HL-60 (cell line): ENCODE measurements around the gene ATP11A.
A peak's percentile ranks its signal among the peaks of the same experiment; 100 is the strongest.

ENCODE experiments used
- DNase-seq, 2 experiments: peaks; one replicate each; pipeline ENCODE4 v3.0.0-alpha.2; 2010 to 2020; ENCODE audit warnings: low read depth in 1 of 2, low spot score in 1 of 2
- H3K27ac ChIP-seq: fragments of 250-450 bp; sonication (Bioruptor Pico); replicated peaks from 2 replicates; pipeline ENCODE4 v1.5.1; 2020; ENCODE audit warnings: mild to moderate bottlenecking, moderate library complexity
- H3K27me3 ChIP-seq: fragments of 250-450 bp; sonication (Bioruptor Pico); 2 replicates; pipeline ENCODE4 v1.5.1; 2021; ENCODE audit warnings: mild to moderate bottlenecking, moderate library complexity; ENCODE audit not compliant: insufficient read depth, poor library complexity, severe bottlenecking
- H3K4me3 ChIP-seq: replicated peaks from 2 replicates; pipeline ENCODE4 v1.5.1; 2011; ENCODE audit warnings: mild to moderate bottlenecking, control low read depth, low read length; ENCODE audit not compliant: insufficient read depth
- CTCF ChIP-seq: IDR thresholded peaks from one replicate; pipeline ENCODE4 v1.5.1; 2011; ENCODE audit warnings: low read length, control low read depth, inconsistent platforms; ENCODE audit not compliant: insufficient read depth
- GABPA ChIP-seq: IDR thresholded peaks from 2 replicates; pipeline ENCODE4 v1.6.1; 2012; ENCODE audit warnings: low read depth
- POLR2AphosphoS5 ChIP-seq: IDR thresholded peaks from 2 replicates; pipeline ENCODE4 v1.6.1; 2012; ENCODE audit warnings: low read depth
- REST ChIP-seq: IDR thresholded peaks from 2 replicates; pipeline ENCODE4 v1.6.1; 2012; ENCODE audit warnings: low read depth; ENCODE audit not compliant: insufficient replicate concordance
- SPI1 ChIP-seq: IDR thresholded peaks from 2 replicates; pipeline ENCODE4 v1.6.1; 2012; ENCODE audit warnings: low read depth, mild to moderate bottlenecking, borderline replicate concordance

The ATP11A gene

GRCh38 chr13:112803422-112803821 is 113.6 kb downstream of the ATP11A start:
- TF ChIP-seq SPI1, result peak; percentile 10; the same call in 1 of the 2 replicates
- no peak for TF ChIP-seq GABPA
- H3K27ac ChIP-seq, result peak overlapping the region; percentile 53
- DNase-seq, result peak; percentile 60 to 79
- H3K27me3 ChIP-seq, result no peaks in the 10 kb centered on the region
- no peak overlapping the region for H3K4me3 ChIP-seq

- TF ChIP-seq POLR2AphosphoS5 (no peak), REST (no peak), CTCF (no peak), SPI1 (no peak), GABPA (no peak)
- no peak for DNase-seq
- H3K27me3 ChIP-seq, result no peaks in the 10 kb centered on the region
- no peak overlapping the region for H3K4me3 ChIP-seq
- no peak overlapping the region for H3K27ac ChIP-seq
Measured at GRCh38 chr13:112804374-112804773, 114.5 kb downstream of the ATP11A start.

GRCh38 chr13:112806739-112807652 is 117.2 kb downstream of the ATP11A start:
- no peak for DNase-seq
- no peak overlapping the region for H3K27ac ChIP-seq
- H3K27me3 ChIP-seq, result no peaks in the 10 kb centered on the region
- H3K4me3 ChIP-seq, result no peak overlapping the region
- TF ChIP-seq GABPA, result no peak
- no peak for TF ChIP-seq CTCF
- no peak for TF ChIP-seq POLR2AphosphoS5
- TF ChIP-seq REST, result no peak
- TF ChIP-seq SPI1, result no peak

GRCh38 chr13:112807653-112808376 is 118.0 kb downstream of the ATP11A start:
- H3K27me3 ChIP-seq, result no peaks in the 10 kb centered on the region
- H3K4me3 ChIP-seq, result no peak overlapping the region
- no peak for DNase-seq
- H3K27ac ChIP-seq, result no peak overlapping the region
- no peak for TF ChIP-seq REST
- TF ChIP-seq GABPA, result no peak
- no peak for TF ChIP-seq CTCF
- TF ChIP-seq POLR2AphosphoS5, result no peak
- TF ChIP-seq SPI1, result no peak
